Measurements from ENCODE around the gene PARD3B.

- TF ChIP-seq CTCF (IDR thresholded peaks at IDR 0.05) (no peak), POLR2A (IDR thresholded peaks at IDR 0.05) (no peak)
Observed at GRCh38 chr2:204950695-204951346, 405.5 kb downstream of the PARD3B start.
